ENCODE results near the gene FKBP15. TPM values are rescaled to one million over a fixed set of nuclear protein-coding genes. Genes with fewer than 3 reads are reported as not detected.

FKBP15 gene
- total RNA-seq, 1 experiment from 2014 or later, result 14.9 TPM

DNA sequence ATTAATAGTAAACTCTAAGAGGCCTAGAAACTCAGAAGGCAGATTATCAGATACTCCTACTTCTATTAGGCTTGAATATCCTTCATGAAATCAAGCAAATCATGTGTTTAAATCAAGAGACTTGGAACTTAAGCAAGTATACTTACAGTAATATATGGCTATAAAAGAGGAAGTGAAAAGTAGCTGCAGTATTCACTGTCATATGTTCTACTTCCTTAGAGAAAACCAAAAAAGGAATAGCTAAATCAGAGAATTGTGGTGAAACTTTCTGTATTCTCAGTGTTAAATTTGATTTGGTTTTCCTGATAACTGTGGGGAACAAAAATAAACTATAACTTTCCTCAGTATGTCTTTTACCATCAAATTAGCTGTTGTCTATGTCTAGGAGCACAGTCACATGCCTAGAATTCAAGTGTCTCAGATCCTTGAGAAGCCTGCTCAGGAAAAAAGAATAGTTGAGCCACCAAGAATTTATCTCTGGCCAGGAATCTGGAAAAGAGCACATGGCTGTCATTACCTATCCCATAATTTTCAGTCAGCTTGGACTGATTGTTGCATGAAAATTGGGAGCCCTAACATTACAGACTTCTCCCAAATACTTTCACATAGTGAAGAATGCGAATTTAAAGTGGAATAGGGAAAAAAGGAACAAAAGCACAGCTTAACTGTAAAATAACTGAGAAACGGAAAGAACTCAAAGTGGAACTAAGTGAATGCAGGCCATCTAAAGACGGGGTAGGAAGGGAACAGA lies 1.7 kb downstream of the FKBP15 start:
- DNase-seq (ENCODE audit: low spot score) (no peak), ATAC-seq (no peak)
- peak overlapping the region; percentile 98 for H3K4me3 Mint-ChIP-seq
- peak overlapping the region; percentile 68; the same call in 1 of the 2 replicates for H3K27ac Mint-ChIP-seq
- TF ChIP-seq IRF2 (CRISPR knock-in tag; IDR thresholded peaks at IDR 0.05; ENCODE audit: borderline replicate concordance, low read depth) (no peak), ZNF138 (CRISPR knock-in tag; conservative IDR thresholded peaks at IDR 0.05) (no peak), JUN (CRISPR knock-in tag; IDR thresholded peaks at IDR 0.05) (no peak)
- TF ChIP-seq, protein P1, sequence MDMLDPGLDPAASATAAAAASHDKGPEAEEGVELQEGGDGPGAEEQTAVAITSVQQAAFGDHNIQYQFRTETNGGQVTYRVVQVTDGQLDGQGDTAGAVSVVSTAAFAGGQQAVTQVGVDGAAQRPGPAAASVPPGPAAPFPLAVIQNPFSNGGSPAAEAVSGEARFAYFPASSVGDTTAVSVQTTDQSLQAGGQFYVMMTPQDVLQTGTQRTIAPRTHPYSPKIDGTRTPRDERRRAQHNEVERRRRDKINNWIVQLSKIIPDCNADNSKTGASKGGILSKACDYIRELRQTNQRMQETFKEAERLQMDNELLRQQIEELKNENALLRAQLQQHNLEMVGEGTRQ (CRISPR knock-in tag; IDR thresholded peaks at IDR 0.05), result no peak
- H3K36me3 Mint-ChIP-seq, result no peaks in the 10 kb centered on the region
- H3K9me3 Mint-ChIP-seq, result no peaks in the 10 kb centered on the region
- no peaks in the 10 kb centered on the region for H3K27me3 Mint-ChIP-seq (ENCODE audit: low read depth)
- ChIA-PET POLR2A (interaction anchor here (0.6 to 1.3 kb wide), 2 partner anchors 56 to 324 kb away, joined by 3 to 4 read pairs; partner anchors contain the start of genes CDC26 and PRPF4), CTCF (no interaction called here)
- peaks cover 26% of the 10 kb centered on the region for H3K4me1 Mint-ChIP-seq

DNA sequence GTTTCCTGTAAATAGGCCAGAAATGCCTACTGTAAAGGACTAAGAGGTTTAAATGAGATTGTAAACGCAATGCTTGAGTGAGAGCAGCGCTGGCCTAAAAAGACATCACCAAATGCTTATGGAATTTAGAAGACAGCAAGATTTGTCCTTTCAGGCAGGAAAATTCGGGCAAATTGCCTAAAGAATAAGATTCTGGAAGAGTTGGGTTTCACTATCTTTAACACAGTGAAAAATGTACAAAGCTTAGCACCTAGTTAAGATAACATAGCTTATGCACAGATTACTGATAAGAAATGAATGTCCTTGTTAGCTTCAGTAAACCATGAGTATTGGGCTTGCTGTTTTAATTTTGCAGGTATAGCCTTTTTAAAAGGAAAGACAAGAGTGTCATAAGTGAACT lies 4.7 kb downstream of the FKBP15 start:
- Mint-ChIP-seq H3K4me1 (peaks cover 11% of the 10 kb centered on the region), H3K9me3 (no peaks in the 10 kb centered on the region), H3K27me3 (ENCODE audit: low read depth) (no peaks in the 10 kb centered on the region), H3K36me3 (no peaks in the 10 kb centered on the region), H3K27ac (no peak overlapping the region), H3K4me3 (no peak overlapping the region)
- DNase-seq (ENCODE audit: low spot score), result no peak
- TF ChIP-seq CBFB (CRISPR knock-in tag; IDR thresholded peaks at IDR 0.05; ENCODE audit: low read depth), result no peak
- TF ChIP-seq, protein P2, sequence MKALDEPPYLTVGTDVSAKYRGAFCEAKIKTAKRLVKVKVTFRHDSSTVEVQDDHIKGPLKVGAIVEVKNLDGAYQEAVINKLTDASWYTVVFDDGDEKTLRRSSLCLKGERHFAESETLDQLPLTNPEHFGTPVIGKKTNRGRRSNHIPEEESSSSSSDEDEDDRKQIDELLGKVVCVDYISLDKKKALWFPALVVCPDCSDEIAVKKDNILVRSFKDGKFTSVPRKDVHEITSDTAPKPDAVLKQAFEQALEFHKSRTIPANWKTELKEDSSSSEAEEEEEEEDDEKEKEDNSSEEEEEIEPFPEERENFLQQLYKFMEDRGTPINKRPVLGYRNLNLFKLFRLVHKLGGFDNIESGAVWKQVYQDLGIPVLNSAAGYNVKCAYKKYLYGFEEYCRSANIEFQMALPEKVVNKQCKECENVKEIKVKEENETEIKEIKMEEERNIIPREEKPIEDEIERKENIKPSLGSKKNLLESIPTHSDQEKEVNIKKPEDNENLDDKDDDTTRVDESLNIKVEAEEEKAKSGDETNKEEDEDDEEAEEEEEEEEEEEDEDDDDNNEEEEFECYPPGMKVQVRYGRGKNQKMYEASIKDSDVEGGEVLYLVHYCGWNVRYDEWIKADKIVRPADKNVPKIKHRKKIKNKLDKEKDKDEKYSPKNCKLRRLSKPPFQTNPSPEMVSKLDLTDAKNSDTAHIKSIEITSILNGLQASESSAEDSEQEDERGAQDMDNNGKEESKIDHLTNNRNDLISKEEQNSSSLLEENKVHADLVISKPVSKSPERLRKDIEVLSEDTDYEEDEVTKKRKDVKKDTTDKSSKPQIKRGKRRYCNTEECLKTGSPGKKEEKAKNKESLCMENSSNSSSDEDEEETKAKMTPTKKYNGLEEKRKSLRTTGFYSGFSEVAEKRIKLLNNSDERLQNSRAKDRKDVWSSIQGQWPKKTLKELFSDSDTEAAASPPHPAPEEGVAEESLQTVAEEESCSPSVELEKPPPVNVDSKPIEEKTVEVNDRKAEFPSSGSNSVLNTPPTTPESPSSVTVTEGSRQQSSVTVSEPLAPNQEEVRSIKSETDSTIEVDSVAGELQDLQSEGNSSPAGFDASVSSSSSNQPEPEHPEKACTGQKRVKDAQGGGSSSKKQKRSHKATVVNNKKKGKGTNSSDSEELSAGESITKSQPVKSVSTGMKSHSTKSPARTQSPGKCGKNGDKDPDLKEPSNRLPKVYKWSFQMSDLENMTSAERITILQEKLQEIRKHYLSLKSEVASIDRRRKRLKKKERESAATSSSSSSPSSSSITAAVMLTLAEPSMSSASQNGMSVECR (CRISPR knock-in tag; IDR thresholded peaks at IDR 0.05; ENCODE audit: borderline replicate concordance), result no peak
- TF ChIP-seq ZNF317 (CRISPR knock-in tag; IDR thresholded peaks at IDR 0.05; ENCODE audit: borderline replicate concordance, low read depth), result no peak
- no peak for TF ChIP-seq JAZF1 (CRISPR knock-in tag; IDR thresholded peaks at IDR 0.05)
- TF ChIP-seq ETV6 (CRISPR knock-in tag; IDR thresholded peaks at IDR 0.05), result no peak
- TF ChIP-seq, protein P3, sequence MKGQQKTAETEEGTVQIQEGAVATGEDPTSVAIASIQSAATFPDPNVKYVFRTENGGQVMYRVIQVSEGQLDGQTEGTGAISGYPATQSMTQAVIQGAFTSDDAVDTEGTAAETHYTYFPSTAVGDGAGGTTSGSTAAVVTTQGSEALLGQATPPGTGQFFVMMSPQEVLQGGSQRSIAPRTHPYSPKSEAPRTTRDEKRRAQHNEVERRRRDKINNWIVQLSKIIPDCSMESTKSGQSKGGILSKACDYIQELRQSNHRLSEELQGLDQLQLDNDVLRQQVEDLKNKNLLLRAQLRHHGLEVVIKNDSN (CRISPR knock-in tag; IDR thresholded peaks at IDR 0.05), result no peak
- no peak for ATAC-seq
- ChIA-PET POLR2A (no interaction called here), CTCF (no interaction called here)

DNA sequence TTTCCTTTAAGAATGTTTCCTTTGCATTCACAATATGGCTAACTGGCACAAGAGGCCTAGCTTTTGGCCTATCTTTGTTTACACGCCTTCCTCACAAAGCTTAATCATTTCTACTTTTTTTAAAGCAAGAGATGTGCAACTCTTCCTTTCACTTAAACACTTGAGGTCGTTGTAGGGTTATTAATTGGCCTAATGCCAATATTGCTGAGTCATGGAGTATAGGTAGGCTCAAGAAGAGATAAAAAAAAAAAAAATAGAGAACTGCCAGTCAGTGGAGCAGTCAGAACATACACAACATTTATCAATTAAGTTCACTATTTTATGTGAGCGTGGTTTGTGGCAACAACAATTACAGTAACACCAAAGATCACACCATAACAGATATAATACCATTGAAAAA lies 5.9 kb downstream of the FKBP15 start:
- ChIA-PET POLR2A (no interaction called here), CTCF (no interaction called here)
- Mint-ChIP-seq H3K4me3 (no peak overlapping the region), H3K9me3 (no peaks in the 10 kb centered on the region), H3K36me3 (no peaks in the 10 kb centered on the region), H3K27ac (peak overlapping the region; percentile 57), H3K4me1 (peaks cover 7% of the 10 kb centered on the region), H3K27me3 (ENCODE audit: low read depth) (no peaks in the 10 kb centered on the region)
- ATAC-seq (no peak), DNase-seq (ENCODE audit: low spot score) (no peak)
- TF ChIP-seq SP1 (CRISPR knock-in tag; conservative IDR thresholded peaks at IDR 0.05), result no peak
- TF ChIP-seq ZNF423 (CRISPR knock-in tag; IDR thresholded peaks at IDR 0.05), result no peak
- TF ChIP-seq ZNF396 (CRISPR knock-in tag; IDR thresholded peaks at IDR 0.05; ENCODE audit: borderline replicate concordance), result no peak
- TF ChIP-seq OVOL2 (CRISPR knock-in tag; IDR thresholded peaks at IDR 0.05; ENCODE audit: borderline replicate concordance), result no peak
- TF ChIP-seq, protein P4, sequence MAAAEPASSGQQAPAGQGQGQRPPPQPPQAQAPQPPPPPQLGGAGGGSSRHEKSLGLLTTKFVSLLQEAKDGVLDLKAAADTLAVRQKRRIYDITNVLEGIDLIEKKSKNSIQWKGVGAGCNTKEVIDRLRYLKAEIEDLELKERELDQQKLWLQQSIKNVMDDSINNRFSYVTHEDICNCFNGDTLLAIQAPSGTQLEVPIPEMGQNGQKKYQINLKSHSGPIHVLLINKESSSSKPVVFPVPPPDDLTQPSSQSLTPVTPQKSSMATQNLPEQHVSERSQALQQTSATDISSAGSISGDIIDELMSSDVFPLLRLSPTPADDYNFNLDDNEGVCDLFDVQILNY (CRISPR knock-in tag; IDR thresholded peaks at IDR 0.05), result no peak
- TF ChIP-seq TP53 (CRISPR knock-in tag; IDR thresholded peaks at IDR 0.05), result no peak
- TF ChIP-seq NFATC4 (CRISPR knock-in tag; IDR thresholded peaks at IDR 0.05), result no peak
- no peak for TF ChIP-seq RORB (CRISPR knock-in tag; IDR thresholded peaks at IDR 0.05)
- TF ChIP-seq, protein P5, sequence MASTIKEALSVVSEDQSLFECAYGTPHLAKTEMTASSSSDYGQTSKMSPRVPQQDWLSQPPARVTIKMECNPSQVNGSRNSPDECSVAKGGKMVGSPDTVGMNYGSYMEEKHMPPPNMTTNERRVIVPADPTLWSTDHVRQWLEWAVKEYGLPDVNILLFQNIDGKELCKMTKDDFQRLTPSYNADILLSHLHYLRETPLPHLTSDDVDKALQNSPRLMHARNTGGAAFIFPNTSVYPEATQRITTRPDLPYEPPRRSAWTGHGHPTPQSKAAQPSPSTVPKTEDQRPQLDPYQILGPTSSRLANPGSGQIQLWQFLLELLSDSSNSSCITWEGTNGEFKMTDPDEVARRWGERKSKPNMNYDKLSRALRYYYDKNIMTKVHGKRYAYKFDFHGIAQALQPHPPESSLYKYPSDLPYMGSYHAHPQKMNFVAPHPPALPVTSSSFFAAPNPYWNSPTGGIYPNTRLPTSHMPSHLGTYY (CRISPR knock-in tag; IDR thresholded peaks at IDR 0.05), result no peak
- no peak for TF ChIP-seq ZNF671 (CRISPR knock-in tag; IDR thresholded peaks at IDR 0.05)
- TF ChIP-seq EMX1 (CRISPR knock-in tag; IDR thresholded peaks at IDR 0.05), result no peak
- TF ChIP-seq, protein P6, sequence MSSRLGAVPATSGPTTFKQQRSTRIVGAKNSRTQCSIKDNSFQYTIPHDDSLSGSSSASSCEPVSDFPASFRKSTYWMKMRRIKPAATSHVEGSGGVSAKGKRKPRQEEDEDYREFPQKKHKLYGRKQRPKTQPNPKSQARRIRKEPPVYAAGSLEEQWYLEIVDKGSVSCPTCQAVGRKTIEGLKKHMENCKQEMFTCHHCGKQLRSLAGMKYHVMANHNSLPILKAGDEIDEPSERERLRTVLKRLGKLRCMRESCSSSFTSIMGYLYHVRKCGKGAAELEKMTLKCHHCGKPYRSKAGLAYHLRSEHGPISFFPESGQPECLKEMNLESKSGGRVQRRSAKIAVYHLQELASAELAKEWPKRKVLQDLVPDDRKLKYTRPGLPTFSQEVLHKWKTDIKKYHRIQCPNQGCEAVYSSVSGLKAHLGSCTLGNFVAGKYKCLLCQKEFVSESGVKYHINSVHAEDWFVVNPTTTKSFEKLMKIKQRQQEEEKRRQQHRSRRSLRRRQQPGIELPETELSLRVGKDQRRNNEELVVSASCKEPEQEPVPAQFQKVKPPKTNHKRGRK (CRISPR knock-in tag; IDR thresholded peaks at IDR 0.05; ENCODE audit: borderline replicate concordance), result no peak
- TF ChIP-seq, protein P1 (CRISPR knock-in tag; IDR thresholded peaks at IDR 0.05), result no peak
